Upper lobe of left lung (tissue), 6 donors: ENCODE data around the gene PDE4D. TPM values are rescaled to one million over a fixed set of nuclear protein-coding genes. Genes with fewer than 3 reads are reported as not detected.

Experiments used
- ATAC-seq, 2 donors: fragments of 200-7000 bp; cut with Tn5 transposase; one replicate each; pipeline ENCODE4 v1.9.1; 2022; ENCODE audit warnings: mild to moderate bottlenecking in 2 of 2, moderate library complexity in 2 of 2; ENCODE audit not compliant: low FRiP score in 2 of 2
- DNase-seq, 2 donors: peaks; one replicate each; pipeline ENCODE4 v3.0.0-alpha.2; 2019 to 2020
- H3K27ac ChIP-seq, 4 donors: fragments of 200-600 bp; sonication (generic); one replicate each; pipeline ENCODE4 v1.5.1; 2016 to 2019
- H3K27me3 ChIP-seq, 4 donors: fragments of 200-600 bp; sonication (generic); one replicate each; pipeline ENCODE4 v1.5.1; 2017 to 2019
- H3K36me3 ChIP-seq, 4 donors: fragments of 200-600 bp; sonication (generic); one replicate each; pipeline ENCODE4 v1.5.1; 2016 to 2019
- H3K4me1 ChIP-seq, 4 donors: fragments of 200-600 bp; sonication (generic); one replicate each; pipeline ENCODE4 v1.5.1; 2018 to 2019
- H3K4me3 ChIP-seq, 4 donors: fragments of 200-600 bp; sonication (generic); one replicate each; pipeline ENCODE4 v1.5.1; 2017 to 2019; ENCODE audit warnings: mild to moderate bottlenecking in 2 of 4, moderate library complexity in 1 of 4
- H3K9me3 ChIP-seq, 4 donors: fragments of 200-600 bp; sonication (generic); one replicate each; pipeline ENCODE4 v1.5.1; 2018 to 2019
- CTCF ChIP-seq, 6 experiments: fragments of 450-650 bp in 4 of 6; fragments of 200-600 bp in 2 of 6; sonication (generic) in 2 of 6; IDR thresholded peaks; one replicate each; pipeline ENCODE4 v1.5.1; 2016 to 2019; ENCODE audit warnings: antibody characterized with exemption in 6 of 6
- EP300 ChIP-seq, 4 donors: sonication (generic); formaldehyde crosslinking; IDR thresholded peaks; one replicate each; pipeline ENCODE4 v1.5.1; 2017; ENCODE audit warnings: antibody characterized with exemption in 4 of 4, control low read depth in 2 of 4
- POLR2A ChIP-seq, 4 donors: fragments of 450-650 bp; IDR thresholded peaks; one replicate each; pipeline ENCODE4 v1.5.1; 2016 to 2017; ENCODE audit warnings: antibody characterized with exemption in 4 of 4, mild to moderate bottlenecking in 2 of 4
- POLR2AphosphoS5 ChIP-seq, 2 donors: sonication (generic); formaldehyde crosslinking; IDR thresholded peaks; one replicate each; pipeline ENCODE4 v1.5.1; 2017; ENCODE audit warnings: antibody characterized with exemption in 2 of 2
- WGBS, 2 donors: methylation state at CpG; one replicate each; pipeline ENCODE4 v1.1.5; 2017 to 2018; 5-methylcytosine and 5-hydroxymethylcytosine counted together
- total RNA-seq, 6 donors: library from RNA; depleted of rRNA in 4 of 6; stranded (reverse); fragments of >200 nt in 4 of 6; gene quantifications; one replicate each; pipeline versions ENCODE4 v1.1.0 to v1.2.1, GENCODE V29; 2016 to 2021
- donor health status: DM: no; HTN: no; CAD: no; lungs with moderate emphysema.
- donor health status: DM: no; HTN: yes; CAD: no; lungs with severe emphysema.

PDE4D gene
- total RNA-seq, 6 donors from 2014 or later = 50.4 to 188 (median 84.0) TPM

DNA sequence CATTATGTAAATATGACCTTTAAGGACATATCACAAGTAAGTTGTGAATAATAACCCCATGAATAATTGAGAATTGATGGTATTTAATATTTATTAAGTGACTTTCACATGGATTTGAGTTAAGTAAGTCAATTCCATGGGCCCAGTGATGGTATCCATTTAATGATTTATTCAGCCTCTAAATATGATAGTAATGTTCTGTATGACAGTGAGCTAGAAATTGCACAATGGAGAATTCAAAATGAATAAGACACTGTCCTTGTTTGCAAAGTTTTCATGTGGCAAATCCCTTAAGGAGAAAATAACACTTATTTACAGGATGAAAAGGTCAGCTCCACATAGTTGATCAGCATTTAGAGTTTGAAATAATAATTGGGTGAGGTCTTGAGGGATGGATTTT is 160.7 kb downstream of the PDE4D start:
- Histone ChIP-seq H3K4me3 (no peak overlapping the region), H3K9me3 (no peaks in the 10 kb centered on the region), H3K36me3 (no peaks in the 10 kb centered on the region), H3K27ac (no peak overlapping the region), H3K4me1 (no peaks in the 10 kb centered on the region), H3K27me3 (no peaks in the 10 kb centered on the region)
- DNase-seq = no peak
- ATAC-seq = no peak
- TF ChIP-seq EP300 (IDR thresholded peaks at IDR 0.05) = no peak
- TF ChIP-seq CTCF (IDR thresholded peaks at IDR 0.05) = no peak
- TF ChIP-seq POLR2AphosphoS5 (IDR thresholded peaks at IDR 0.05) = no peak
- TF ChIP-seq POLR2A (IDR thresholded peaks at IDR 0.05) = no peak

- TF ChIP-seq CTCF (IDR thresholded peaks at IDR 0.05) = no peak
- TF ChIP-seq POLR2A (IDR thresholded peaks at IDR 0.05) = no peak
- no peak for TF ChIP-seq EP300 (IDR thresholded peaks at IDR 0.05)
- TF ChIP-seq POLR2AphosphoS5 (IDR thresholded peaks at IDR 0.05) = no peak
- H3K27ac ChIP-seq = no peak overlapping the region
- WGBS, 2 donors = 70 to 73% methylated on average over 2 of the region's 2 CpGs
- no peaks in the 10 kb centered on the region for H3K9me3 ChIP-seq
- ATAC-seq (no peak), DNase-seq (no peak)
- H3K4me1 ChIP-seq = no peaks in the 10 kb centered on the region
- no peaks in the 10 kb centered on the region for H3K36me3 ChIP-seq
- no peak overlapping the region for H3K4me3 ChIP-seq
- H3K27me3 ChIP-seq = no peaks in the 10 kb centered on the region
Observed at GRCh38 chr5:59732301-59732700, 161.2 kb downstream of the PDE4D start.

GRCh38 chr5:59731809-59732208 is 161.7 kb downstream of the PDE4D start:
- no peak for TF ChIP-seq POLR2AphosphoS5 (IDR thresholded peaks at IDR 0.05)
- no peak for TF ChIP-seq POLR2A (IDR thresholded peaks at IDR 0.05)
- TF ChIP-seq EP300 (IDR thresholded peaks at IDR 0.05) = no peak
- no peak for TF ChIP-seq CTCF (IDR thresholded peaks at IDR 0.05)
- DNase-seq (no peak), ATAC-seq (no peak)
- Histone ChIP-seq H3K4me3 (no peak overlapping the region), H3K27me3 (no peaks in the 10 kb centered on the region), H3K27ac (no peak overlapping the region), H3K36me3 (no peaks in the 10 kb centered on the region), H3K9me3 (no peaks in the 10 kb centered on the region), H3K4me1 (no peaks in the 10 kb centered on the region)
- WGBS, 2 donors = 87 to 97% methylated on average over 1 of the region's 1 CpG

GRCh38 chr5:59729820-59730219 is 163.7 kb downstream of the PDE4D start:
- DNase-seq = no peak
- TF ChIP-seq POLR2AphosphoS5 (IDR thresholded peaks at IDR 0.05) (no peak), CTCF (IDR thresholded peaks at IDR 0.05) (no peak), POLR2A (IDR thresholded peaks at IDR 0.05) (no peak), EP300 (IDR thresholded peaks at IDR 0.05) (no peak)
- no peaks in the 10 kb centered on the region for H3K9me3 ChIP-seq
- no peak overlapping the region for H3K4me3 ChIP-seq
- H3K4me1 ChIP-seq = no peaks in the 10 kb centered on the region
- no peaks in the 10 kb centered on the region for H3K27me3 ChIP-seq
- no peak overlapping the region for H3K27ac ChIP-seq
- no peaks in the 10 kb centered on the region for H3K36me3 ChIP-seq
- 93 to 94% methylated on average over 2 of the region's 2 CpGs for WGBS, 2 donors
- no peak for ATAC-seq

DNA sequence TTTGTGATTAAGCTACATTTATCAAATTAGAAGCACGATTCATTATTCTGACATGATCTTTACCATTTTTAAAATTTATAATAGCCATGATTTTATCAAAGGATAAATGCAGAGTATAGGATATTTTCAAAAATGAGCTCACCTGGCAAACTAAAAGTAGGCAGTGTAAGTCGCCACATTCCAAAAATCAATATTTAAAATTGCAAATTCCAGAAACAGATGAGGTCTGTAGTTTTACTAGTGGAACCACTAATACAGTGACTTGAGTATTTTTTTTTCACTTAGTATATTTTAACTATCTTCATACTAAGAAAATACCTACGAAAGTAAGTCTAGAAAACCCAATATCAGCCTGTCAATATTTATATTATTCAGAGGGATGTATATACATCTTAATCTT is 164.2 kb downstream of the PDE4D start:
- WGBS, 2 donors = 92 to 93% methylated on average over 3 of the region's 3 CpGs
- Histone ChIP-seq H3K27ac (no peak overlapping the region), H3K4me1 (no peaks in the 10 kb centered on the region), H3K4me3 (no peak overlapping the region), H3K9me3 (no peaks in the 10 kb centered on the region), H3K27me3 (no peaks in the 10 kb centered on the region), H3K36me3 (no peaks in the 10 kb centered on the region)
- DNase-seq (no peak), ATAC-seq (no peak)
- TF ChIP-seq POLR2AphosphoS5 (IDR thresholded peaks at IDR 0.05) = no peak
